NCI-H128 (cell line): ENCODE results near the gene DNAH14.

Experiments used
- DNase-seq: peaks from one replicate; lab custom pipeline; 2025; ENCODE audit not compliant: unreplicated experiment; lab: John Stamatoyannopoulos, UW

DNAH14 gene

GRCh38 chr1:225425201-225425786 lies 495.8 kb downstream of the DNAH14 start:
- DNase-seq, result no peak

GRCh38 chr1:225426395-225427234 lies 497.1 kb downstream of the DNAH14 start:
- DNase-seq, result no peak

- DNase-seq, result no peak
These were observed 498.0 kb downstream of the DNAH14 start, which contains the start of gene LBR for GRCh38 chr1:225427235-225428067. Gene LBR (minus strand): TSS chr1:225428038. CDS start chr1:225424075, 3,963 bp downstream.

- peak; percentile 95 for DNase-seq
These were observed 498.8 kb downstream of the DNAH14 start for GRCh38 chr1:225428068-225428880.

- no peak for DNase-seq
These were observed 499.5 kb downstream of the DNAH14 start for GRCh38 chr1:225428881-225429455.

GRCh38 chr1:225430301-225430700 lies 500.8 kb downstream of the DNAH14 start:
- no peak for DNase-seq

- DNase-seq, result no peak
These were observed 501.8 kb downstream of the DNAH14 start for GRCh38 chr1:225431081-225431863.

- no peak for DNase-seq
These were observed 504.6 kb downstream of the DNAH14 start for GRCh38 chr1:225434046-225434445.

- DNase-seq, result no peak
These were observed 505.6 kb downstream of the DNAH14 start for GRCh38 chr1:225435076-225435475.

- no peak for DNase-seq
These were observed 506.0 kb downstream of the DNAH14 start for GRCh38 chr1:225435487-225435886.

GRCh38 chr1:225435957-225436392 lies 506.5 kb downstream of the DNAH14 start:
- DNase-seq, result no peak

GRCh38 chr1:225437710-225438437 lies 508.4 kb downstream of the DNAH14 start:
- no peak for DNase-seq

GRCh38 chr1:225440380-225441221 lies 511.1 kb downstream of the DNAH14 start:
- DNase-seq, result no peak

- DNase-seq, result no peak
These were observed 512.0 kb downstream of the DNAH14 start for GRCh38 chr1:225441314-225442122.

GRCh38 chr1:225442123-225442505 lies 512.6 kb downstream of the DNAH14 start:
- DNase-seq, result no peak

- DNase-seq, result no peak
These were observed 516.4 kb downstream of the DNAH14 start for GRCh38 chr1:225445639-225446594.
